CD4-positive, alpha-beta T cell (primary cell): ENCODE results near the gene DNAJC17. TPM values are rescaled to one million over a fixed set of nuclear protein-coding genes. Genes with fewer than 3 reads are reported as not detected.

Experiments
- ATAC-seq: fragments of 200-7000 bp; cut with Tn5 transposase; one replicate; pipeline ENCODE4 v1.10.0; 2022; ENCODE audit warnings: mild to moderate bottlenecking; ENCODE audit not compliant: poor library complexity
- CTCF ChIA-PET: fragments of 350-600 bp; sonication (Branson Sonifier 250); formaldehyde crosslinking; loops from one replicate; lab custom pipeline; 2021; ENCODE audit warnings: antibody characterized with exemption, inconsistent platforms; lab: Charles Lee
- POLR2A ChIA-PET: fragments of 350-600 bp; sonication (Branson Sonifier 250); formaldehyde crosslinking; loops from one replicate; lab custom pipeline; 2021; ENCODE audit warnings: antibody characterized with exemption, inconsistent platforms; lab: Charles Lee
- DNase-seq, 14 experiments: peaks; one replicate each; pipeline ENCODE4 v3.0.0-alpha.2; 2013 to 2020; ENCODE audit warnings: mixed read lengths in 2 of 14
- H3K27ac ChIP-seq, 2 donors: one replicate each; pipeline versions ENCODE4 v1.5.1 to v1.7.0; 2013; ENCODE audit warnings: low read length in 2 of 2, low read depth in 1 of 2, mild to moderate bottlenecking in 1 of 2
- H3K27me3 ChIP-seq, 2 experiments: 1 replicate in 1 of 2; 2 replicates in 1 of 2; pipeline versions ENCODE4 v1.6.1 to v1.7.0; 2013; ENCODE audit warnings: low read length in 2 of 2, control low read depth in 1 of 2, mild to moderate bottlenecking in 1 of 2, moderate library complexity in 1 of 2; ENCODE audit not compliant: insufficient read depth in 2 of 2, control insufficient read depth in 1 of 2
- H3K36me3 ChIP-seq: one replicate; pipeline ENCODE4 v1.6.1; 2013; ENCODE audit warnings: low read length, control low read depth; ENCODE audit not compliant: insufficient read depth
- H3K4me1 ChIP-seq: one replicate; pipeline ENCODE4 v1.6.1; 2013; ENCODE audit warnings: low read length, control low read depth; ENCODE audit not compliant: insufficient read depth
- H3K4me3 ChIP-seq: one replicate; pipeline ENCODE4 v1.5.1; 2013; ENCODE audit warnings: mild to moderate bottlenecking, low read length, moderate library complexity
- H3K9me3 ChIP-seq, 2 experiments: 1 replicate in 1 of 2; 2 replicates in 1 of 2; pipeline versions ENCODE4 v1.6.1 to v1.7.0; 2013; ENCODE audit warnings: low read length in 2 of 2, mild to moderate bottlenecking in 2 of 2, control low read depth in 1 of 2, moderate library complexity in 1 of 2; ENCODE audit not compliant: control insufficient read depth in 1 of 2, insufficient read depth in 1 of 2
- H3K27ac Mint-ChIP-seq: one replicate; pipeline ENCODE4 v1.8.0; 2020; ENCODE audit warnings: mixed read lengths
- H3K27me3 Mint-ChIP-seq: one replicate; pipeline ENCODE4 v1.8.0; 2021; ENCODE audit warnings: mixed read lengths
- H3K36me3 Mint-ChIP-seq: one replicate; pipeline ENCODE4 v1.8.0; 2021; ENCODE audit warnings: low read depth, mixed read lengths
- H3K4me1 Mint-ChIP-seq: one replicate; pipeline ENCODE4 v1.8.0; 2021; ENCODE audit warnings: low read depth, mixed read lengths
- H3K4me3 Mint-ChIP-seq: one replicate; pipeline ENCODE4 v1.8.0; 2020; ENCODE audit warnings: mild to moderate bottlenecking, mixed read lengths
- H3K9me3 Mint-ChIP-seq: one replicate; pipeline ENCODE4 v1.8.0; 2020; ENCODE audit warnings: mixed read lengths
- CTCF ChIP-seq: fragments of 200-600 bp; IDR thresholded peaks from one replicate; pipeline ENCODE4 v1.8.0; 2022; ENCODE audit warnings: antibody characterized with exemption, mild to moderate bottlenecking
- intact Hi-C, 2 experiments: fragments of 100-400 bp; cut with DNase I in 1 of 2; cut with micrococcal nuclease in 1 of 2; formaldehyde crosslinking; loops; one replicate each; pipeline versions ENCODE4 v1.15.1 to v1.9.0; 2023 to 2025; cut with DNase I, micrococcal nuclease
- total RNA-seq, 174 experiments: library from RNA in 2 of 174; stranded (reverse) in 2 of 174; gene quantifications; one replicate each; pipeline ENCODE4 v1.2.3 and lab custom pipeline; 2021 to 2026

DNAJC17 gene
- total RNA-seq, 2 experiments from 2014 or later: 14.4 to 17.9 TPM

GRCh38 chr15:40775740-40776536 lies 31.3 kb downstream of the DNAJC17 start:
- no peak for TF ChIP-seq CTCF
- Histone ChIP-seq H3K27me3 (no peaks in the 10 kb centered on the region), H3K4me1 (peaks cover 7% of the 10 kb centered on the region), H3K9me3 (no peaks in the 10 kb centered on the region), H3K27ac (no peak overlapping the region), H3K4me3 (no peak overlapping the region), H3K36me3 (peaks cover 68% of the 10 kb centered on the region)
- DNase-seq (no peak), ATAC-seq (no peak)
- Mint-ChIP-seq H3K36me3 (peaks cover 69% of the 10 kb centered on the region), H3K9me3 (no peaks in the 10 kb centered on the region), H3K27ac (no peak overlapping the region), H3K27me3 (no peaks in the 10 kb centered on the region), H3K4me3 (no peak overlapping the region), H3K4me1 (no peaks in the 10 kb centered on the region)
- POLR2A ChIA-PET: no interaction called here
- CTCF ChIA-PET: interaction anchor here (0.5 kb wide), 1 partner anchor 28 kb away, joined by 3 read pairs; no protein-coding TSS in a partner anchor
- intact Hi-C loops: no loop called here

DNA sequence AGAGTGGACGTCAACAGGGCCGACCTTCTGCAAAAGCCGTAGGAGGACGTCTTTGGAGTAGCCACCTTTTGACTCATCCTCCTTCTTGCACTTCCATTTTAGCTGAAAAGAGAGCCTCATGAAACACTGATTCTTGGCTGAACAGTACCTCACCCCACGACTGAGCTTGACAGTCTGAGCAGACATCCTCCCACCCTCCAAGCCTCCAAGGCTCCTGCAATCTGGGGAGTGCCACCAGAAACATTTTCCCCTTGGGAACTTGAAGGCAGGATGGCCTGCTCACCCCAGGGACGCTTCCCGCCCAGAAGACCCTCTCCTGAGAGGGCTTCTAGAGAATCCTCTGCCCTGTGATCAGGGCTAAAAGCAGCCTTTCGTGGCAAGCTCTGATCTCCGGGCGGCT lies 32.3 kb downstream of the DNAJC17 start:
- POLR2A ChIA-PET: no interaction called here
- intact Hi-C loops: no loop called here
- ATAC-seq: no peak
- peaks cover 73% of the 10 kb centered on the region for H3K36me3 ChIP-seq
- no peak overlapping the region for H3K4me3 ChIP-seq
- H3K9me3 Mint-ChIP-seq: no peaks in the 10 kb centered on the region
- peaks cover 14% of the 10 kb centered on the region for H3K4me1 ChIP-seq
- CTCF ChIA-PET: no interaction called here
- no peaks in the 10 kb centered on the region for H3K9me3 ChIP-seq
- peaks cover 65% of the 10 kb centered on the region for H3K36me3 Mint-ChIP-seq
- H3K27ac ChIP-seq: no peak overlapping the region
- no peak for DNase-seq
- H3K27me3 Mint-ChIP-seq: no peaks in the 10 kb centered on the region
- no peaks in the 10 kb centered on the region for H3K27me3 ChIP-seq
- H3K4me3 Mint-ChIP-seq: no peak overlapping the region
- TF ChIP-seq CTCF: no peak
- H3K4me1 Mint-ChIP-seq: peaks cover 4% of the 10 kb centered on the region
- no peak overlapping the region for H3K27ac Mint-ChIP-seq

- H3K36me3 ChIP-seq: peaks cover 64% of the 10 kb centered on the region
- no peak overlapping the region for H3K4me3 ChIP-seq
- H3K27ac ChIP-seq: no peak overlapping the region
- POLR2A ChIA-PET: no interaction called here
- H3K4me1 ChIP-seq: peaks cover 25% of the 10 kb centered on the region
- ATAC-seq (no peak), DNase-seq (no peak)
- no peak overlapping the region for H3K4me3 Mint-ChIP-seq
- H3K27me3 Mint-ChIP-seq: no peaks in the 10 kb centered on the region
- no peak overlapping the region for H3K27ac Mint-ChIP-seq
- no peaks in the 10 kb centered on the region for H3K9me3 ChIP-seq
- H3K27me3 ChIP-seq: no peaks in the 10 kb centered on the region
- peaks cover 15% of the 10 kb centered on the region for H3K4me1 Mint-ChIP-seq
- peaks cover 64% of the 10 kb centered on the region for H3K36me3 Mint-ChIP-seq
- CTCF ChIA-PET: no interaction called here
- intact Hi-C loops: no loop called here
- no peaks in the 10 kb centered on the region for H3K9me3 Mint-ChIP-seq
- no peak for TF ChIP-seq CTCF
These were observed 33.4 kb downstream of the DNAJC17 start for GRCh38 chr15:40773902-40774301.
